HepG2 (cell line): ENCODE measurements around the gene FAM161A. TPM values are rescaled to one million over a fixed set of nuclear protein-coding genes. Genes with fewer than 3 reads are reported as not detected.

Experiments used
- ATAC-seq: fragments of 200-7000 bp; cut with Tn5 transposase; 3 replicates; pipeline ENCODE4 v1.9.1; 2020; ENCODE audit warnings: mild to moderate bottlenecking, moderate library complexity
- BruUV-seq: library from RNA; stranded (reverse); fragments of 400-500 nt; replicated peaks from 2 replicates; lab custom pipeline; 2021; lab: Mats Ljungman, UMichigan
- CTCF ChIA-PET: fragments of 300-600 bp; formaldehyde crosslinking; extraction: SDS; loops from one replicate; lab custom pipeline; 2021; ENCODE audit warnings: low total read pairs, inconsistent platforms, low intra/inter-chr PET ratio; lab: Yijun Ruan, JAX
- POLR2A ChIA-PET: fragments of 350-600 bp; sonication (Branson Sonifier 250); formaldehyde crosslinking; loops from one replicate; lab custom pipeline; 2020; ENCODE audit warnings: antibody characterized with exemption, inconsistent platforms; lab: Yijun Ruan, JAX
- DNase-seq: peaks from one replicate; pipeline ENCODE4 v3.0.0-alpha.2; 2015; ENCODE audit warnings: low spot score
- FAIRE-seq: peaks from 3 replicates; lab custom pipeline; 2011; peaks lifted over from hg19 to GRCh38; lab: Jason Lieb, UNC
- H2AFZ ChIP-seq: one replicate; pipeline ENCODE4 v1.6.1; 2011; ENCODE audit warnings: low read length, inconsistent platforms
- H3K27ac ChIP-seq: fragments of 300-600 bp; 3 replicates; pipeline ENCODE4 v1.8.0; 2011; ENCODE audit warnings: mixed run types, mild to moderate bottlenecking, mixed read lengths, low read length, inconsistent platforms; ENCODE audit not compliant: insufficient read depth; ENCODE audit errors: extremely low read length
- H3K27me3 ChIP-seq, 2 experiments: fragments of 200-600 bp in 1 of 2; 2 replicates in 1 of 2; 3 replicates in 1 of 2; pipeline versions ENCODE4 v1.6.0 to v1.8.0; 2011; ENCODE audit warnings: low read length in 2 of 2, mild to moderate bottlenecking in 2 of 2, moderate library complexity in 2 of 2, inconsistent platforms in 1 of 2; ENCODE audit not compliant: insufficient read depth in 2 of 2, control insufficient read depth in 1 of 2
- H3K36me3 ChIP-seq, 2 experiments: fragments of 200-600 bp in 1 of 2; replicated peaks in 1 of 2; 2 replicates in 1 of 2; 3 replicates in 1 of 2; pipeline versions ENCODE4 v1.5.1 to v1.8.0; 2011; ENCODE audit warnings: low read length in 2 of 2, inconsistent platforms in 1 of 2; ENCODE audit not compliant: insufficient read depth in 2 of 2, control insufficient read depth in 1 of 2
- H3K4me1 ChIP-seq: 2 replicates; pipeline ENCODE4 v1.5.1; 2012; ENCODE audit warnings: low read length, inconsistent platforms; ENCODE audit not compliant: insufficient read depth
- H3K4me2 ChIP-seq: 2 replicates; pipeline ENCODE4 v1.6.0; 2011; ENCODE audit warnings: low read depth, low read length, inconsistent platforms
- H3K4me3 ChIP-seq, 3 experiments: fragments of 200-600 bp in 1 of 3; sonication (generic), shearing (Covaris generic) in 1 of 3; replicated peaks in 1 of 3; 2 replicates each; pipeline ENCODE4 v1.5.1; 2011 to 2016; ENCODE audit warnings: low read length in 3 of 3, inconsistent platforms in 2 of 3, low read depth in 2 of 3, mild to moderate bottlenecking in 2 of 3, control low read depth in 1 of 3, mixed read lengths in 1 of 3; ENCODE audit not compliant: insufficient read depth in 1 of 3
- H3K79me2 ChIP-seq: one replicate; pipeline ENCODE4 v1.6.1; 2011; ENCODE audit warnings: low read length, inconsistent platforms; ENCODE audit not compliant: insufficient read depth
- H3K9ac ChIP-seq: 2 replicates; pipeline ENCODE4 v1.6.0; 2011; ENCODE audit warnings: mild to moderate bottlenecking, low read depth, low read length, inconsistent platforms; ENCODE audit not compliant: insufficient read depth
- H3K9me3 ChIP-seq: 2 replicates; pipeline ENCODE4 v1.5.1; 2012; ENCODE audit warnings: mild to moderate bottlenecking, low read length
- H4K20me1 ChIP-seq: 2 replicates; pipeline ENCODE4 v1.6.0; 2011; ENCODE audit warnings: inconsistent platforms, mild to moderate bottlenecking, low read length, moderate library complexity; ENCODE audit not compliant: insufficient read depth
- HNRNPLL ChIP-seq: fragments of 200-400 bp; formaldehyde crosslinking; IDR thresholded peaks from 2 replicates; pipeline ENCODE4 v1.6.1; 2017; ENCODE audit warnings: mild to moderate bottlenecking, low read depth, low read length; ENCODE audit not compliant: poor library complexity, severe bottlenecking
- NONO ChIP-seq, 2 experiments: fragments of 450-650 bp in 1 of 2; sonication (generic) in 1 of 2; formaldehyde crosslinking in 1 of 2; IDR thresholded peaks in 1 of 2; conservative IDR thresholded peaks in 1 of 2; 2 replicates each; pipeline versions ENCODE4 v1.6.1 to v1.8.0; 2017 to 2022; ENCODE audit warnings: mild to moderate bottlenecking in 1 of 2, missing genetic modification reagents in 1 of 2, moderate library complexity in 1 of 2
- POLR2AphosphoS5 ChIP-seq: IDR thresholded peaks from 2 replicates; pipeline ENCODE4 v1.6.1; 2012; ENCODE audit warnings: low read depth, low read length
- RCOR2 ChIP-seq: IDR thresholded peaks from 2 replicates; pipeline ENCODE4 v1.6.1; 2016; ENCODE audit warnings: missing biosample characterization, missing genetic modification reagents
- SAFB2 ChIP-seq: sonication (generic); formaldehyde crosslinking; IDR thresholded peaks from 2 replicates; pipeline ENCODE4 v1.5.1; 2020; ENCODE audit warnings: missing genetic modification reagents, low read depth, mild to moderate bottlenecking, borderline replicate concordance
- ZNF501 ChIP-seq: sonication (generic); formaldehyde crosslinking; IDR thresholded peaks from 2 replicates; pipeline ENCODE4 v1.5.1; 2020; ENCODE audit warnings: mild to moderate bottlenecking, moderate library complexity, missing genetic modification reagents
- ZNF790 ChIP-seq: sonication (generic); formaldehyde crosslinking; IDR thresholded peaks from 2 replicates; pipeline ENCODE4 v1.8.0; 2022; ENCODE audit warnings: missing genetic modification reagents, mild to moderate bottlenecking, borderline replicate concordance
- WGBS: methylation state at CpG from one replicate; pipeline ENCODE4 v1.1.6; 2017; ENCODE audit warnings: low lambda C conversion rate; 5-methylcytosine and 5-hydroxymethylcytosine counted together
- in situ Hi-C: cut with HindIII; loops from 2 replicates; pipeline ENCODE4 v1.10.0; 2017; ENCODE audit warnings: low pct_unique_long_range_greater_than_20kb; ENCODE audit not compliant: extremely low pct_ligation_motif_present
- intact Hi-C: fragments of 100-400 bp; cut with micrococcal nuclease; formaldehyde crosslinking; loops from one replicate; pipeline ENCODE4 v1.10.0; 2022; ENCODE audit not compliant: unreplicated experiment
- polyA plus RNA-seq, 8 experiments: library from polyadenylated mRNA; depleted of rRNA in 3 of 8; stranded (reverse) in 7 of 8; unstranded in 1 of 8; fragments of >200 nt; fragmentation: Illumina TruSeq in 4 of 8; extraction: Trizol in 4 of 8; gene quantifications; 2 replicates each; pipeline versions ENCODE4 v1.2.1 to v1.2.3, GENCODE V29; 2011 to 2016; ENCODE audit warnings: low read depth in 4 of 8, missing spikeins in 1 of 8, mixed read lengths in 1 of 8; ENCODE audit not compliant: insufficient read depth in 1 of 8
- total RNA-seq, 5 experiments: library from RNA; depleted of rRNA; stranded (reverse); fragments of >200 nt; fragmentation: Illumina TruSeq; extraction: Trizol; gene quantifications; 2 replicates each; pipeline ENCODE4 v1.2.3, GENCODE V29; 2016; ENCODE audit warnings: low read depth in 1 of 5
- TF ChIP-seq, protein P1 (sequence below): sonication (generic); formaldehyde crosslinking; IDR thresholded peaks from 2 replicates; pipeline ENCODE4 v1.5.0; 2020; ENCODE audit warnings: mild to moderate bottlenecking, missing genetic modification reagents
- TF ChIP-seq, protein P2 (sequence below): sonication (generic); formaldehyde crosslinking; IDR thresholded peaks from 2 replicates; pipeline ENCODE4 v1.8.0; 2022; ENCODE audit warnings: low read depth, missing genetic modification reagents
- TF ChIP-seq, protein P3 (sequence below): sonication (generic); formaldehyde crosslinking; IDR thresholded peaks from 2 replicates; pipeline ENCODE4 v1.4.0; 2020; ENCODE audit warnings: missing genetic modification reagents
- TF ChIP-seq, protein P4 (sequence below): sonication (generic); formaldehyde crosslinking; IDR thresholded peaks from 2 replicates; pipeline ENCODE4 v1.5.0; 2020; ENCODE audit warnings: mild to moderate bottlenecking, missing genetic modification reagents, moderate library complexity
- TF ChIP-seq, protein P5 (sequence below): sonication (generic); formaldehyde crosslinking; IDR thresholded peaks from 2 replicates; pipeline ENCODE4 v1.4.0; 2020; ENCODE audit warnings: mild to moderate bottlenecking, missing genetic modification reagents
- TF ChIP-seq, protein P6 (sequence below): sonication (generic); formaldehyde crosslinking; IDR thresholded peaks from 2 replicates; pipeline ENCODE4 v1.4.0; 2020; ENCODE audit warnings: missing genetic modification reagents; ENCODE audit errors: not compliant biosample characterization

The FAM161A gene
- total and polyA plus RNA-seq, 2 of the 13 experiments (the other 11 are each of a cell fraction or from before 2014, with no cell fraction given) = 2.7 to 3.4 TPM

DNA sequence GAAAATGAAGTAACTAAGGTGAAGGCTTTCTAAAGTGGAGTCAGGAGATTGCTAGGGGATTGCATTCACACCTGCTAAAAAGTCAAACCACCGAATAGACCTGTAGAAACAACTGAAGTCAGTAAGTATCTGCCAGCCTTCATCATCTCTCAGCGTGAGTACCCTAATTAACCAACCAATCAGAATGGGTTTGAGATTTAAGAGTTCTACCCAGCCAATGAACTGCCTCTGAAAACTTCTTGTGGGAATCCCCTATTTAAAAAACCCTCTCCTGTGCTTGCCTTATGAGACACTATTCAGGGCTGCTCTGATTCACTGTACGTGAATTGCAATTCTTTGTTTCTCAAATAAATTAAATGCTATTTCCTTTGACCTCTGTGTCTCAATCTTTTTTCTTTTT, 3.4 kb upstream of the FAM161A start (continued):
- TF ChIP-seq, protein P1, sequence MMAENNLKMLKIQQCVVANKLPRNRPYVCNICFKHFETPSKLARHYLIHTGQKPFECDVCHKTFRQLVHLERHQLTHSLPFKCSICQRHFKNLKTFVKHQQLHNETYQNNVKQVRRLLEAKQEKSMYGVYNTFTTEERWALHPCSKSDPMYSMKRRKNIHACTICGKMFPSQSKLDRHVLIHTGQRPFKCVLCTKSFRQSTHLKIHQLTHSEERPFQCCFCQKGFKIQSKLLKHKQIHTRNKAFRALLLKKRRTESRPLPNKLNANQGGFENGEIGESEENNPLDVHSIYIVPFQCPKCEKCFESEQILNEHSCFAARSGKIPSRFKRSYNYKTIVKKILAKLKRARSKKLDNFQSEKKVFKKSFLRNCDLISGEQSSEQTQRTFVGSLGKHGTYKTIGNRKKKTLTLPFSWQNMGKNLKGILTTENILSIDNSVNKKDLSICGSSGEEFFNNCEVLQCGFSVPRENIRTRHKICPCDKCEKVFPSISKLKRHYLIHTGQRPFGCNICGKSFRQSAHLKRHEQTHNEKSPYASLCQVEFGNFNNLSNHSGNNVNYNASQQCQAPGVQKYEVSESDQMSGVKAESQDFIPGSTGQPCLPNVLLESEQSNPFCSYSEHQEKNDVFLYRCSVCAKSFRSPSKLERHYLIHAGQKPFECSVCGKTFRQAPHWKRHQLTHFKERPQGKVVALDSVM = no peak
- TF ChIP-seq SAFB2 (CRISPR knock-in tag) (no peak), POLR2AphosphoS5 (no peak), ZNF501 (CRISPR knock-in tag) (no peak), ZNF790 (CRISPR knock-in tag) (no peak)
- TF ChIP-seq, protein P2, sequence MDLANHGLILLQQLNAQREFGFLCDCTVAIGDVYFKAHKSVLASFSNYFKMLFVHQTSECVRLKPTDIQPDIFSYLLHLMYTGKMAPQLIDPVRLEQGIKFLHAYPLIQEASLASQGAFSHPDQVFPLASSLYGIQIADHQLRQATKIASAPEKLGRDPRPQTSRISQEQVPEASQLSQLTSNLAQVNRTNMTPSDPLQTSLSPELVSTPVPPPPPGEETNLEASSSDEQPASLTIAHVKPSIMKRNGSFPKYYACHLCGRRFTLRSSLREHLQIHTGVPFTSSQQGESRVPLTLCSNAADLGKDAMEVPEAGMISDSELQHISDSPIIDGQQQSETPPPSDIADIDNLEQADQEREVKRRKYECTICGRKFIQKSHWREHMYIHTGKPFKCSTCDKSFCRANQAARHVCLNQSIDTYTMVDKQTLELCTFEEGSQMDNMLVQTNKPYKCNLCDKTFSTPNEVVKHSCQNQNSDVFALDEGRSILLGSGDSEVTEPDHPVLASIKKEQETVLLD (CRISPR knock-in tag) = no peak

DNA sequence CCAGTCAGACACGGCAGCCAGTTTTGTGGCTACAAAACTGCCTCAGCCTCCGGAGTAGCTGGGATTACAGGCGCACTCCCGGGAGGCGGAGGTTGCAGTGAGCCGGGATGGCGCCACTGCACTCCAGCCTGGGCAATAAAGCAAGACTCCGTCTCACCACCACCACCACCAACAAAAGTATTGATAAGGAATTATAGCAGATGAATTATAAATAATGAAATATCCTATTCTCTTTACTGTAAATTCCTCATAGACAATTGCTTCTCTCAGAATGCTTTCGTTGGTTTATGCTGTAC, 1.4 kb upstream of the FAM161A start:
- intact Hi-C loops (loop anchor here (2.0 kb wide), 1 partner anchor 34 kb away; the partner anchor contains the start of gene CCT4), in situ Hi-C loops (no loop called here)
- BruUV-seq = no TSS peak
- Histone ChIP-seq H3K4me2 (peak overlapping the region; percentile 99), H3K27me3 (no peaks in the 10 kb centered on the region; a peak in 1 of 5 replicates), H3K9ac (peak overlapping the region; percentile 68), H2AFZ (peak overlapping the region; percentile 98), H3K79me2 (no peaks in the 10 kb centered on the region), H3K27ac (peak overlapping the region; percentile 87), H3K4me1 (peaks cover 19% of the 10 kb centered on the region), H3K9me3 (no peaks in the 10 kb centered on the region), H3K36me3 (no peaks in the 10 kb centered on the region), H3K4me3 (peak overlapping the region; percentile 54 to 93 (median 82)), H4K20me1 (no peaks in the 10 kb centered on the region)
- no peak for DNase-seq
- no peak for FAIRE-seq
- peak; percentile 55 for ATAC-seq
- under 1% methylated on average over 9 of the region's 9 CpGs for WGBS
- POLR2A ChIA-PET = interaction anchor here (1.1 to 2.6 kb wide), 8 partner anchors 12 to 380 kb away, joined by 3 to 17 read pairs (median 6); partner anchors contain the start of gene XPO1
- CTCF ChIA-PET = interaction anchor here (1.1 kb wide), 1 partner anchor 17 kb away, joined by 3 read pairs; no protein-coding TSS in a partner anchor
- TF ChIP-seq, protein P3, sequence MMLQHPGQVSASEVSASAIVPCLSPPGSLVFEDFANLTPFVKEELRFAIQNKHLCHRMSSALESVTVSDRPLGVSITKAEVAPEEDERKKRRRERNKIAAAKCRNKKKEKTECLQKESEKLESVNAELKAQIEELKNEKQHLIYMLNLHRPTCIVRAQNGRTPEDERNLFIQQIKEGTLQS (CRISPR knock-in tag) = no peak
- 0 out of 2 replicates have a peak, but pooled peaks have one; percentile 1 for TF ChIP-seq RCOR2 (CRISPR knock-in tag)
- TF ChIP-seq, protein P4, sequence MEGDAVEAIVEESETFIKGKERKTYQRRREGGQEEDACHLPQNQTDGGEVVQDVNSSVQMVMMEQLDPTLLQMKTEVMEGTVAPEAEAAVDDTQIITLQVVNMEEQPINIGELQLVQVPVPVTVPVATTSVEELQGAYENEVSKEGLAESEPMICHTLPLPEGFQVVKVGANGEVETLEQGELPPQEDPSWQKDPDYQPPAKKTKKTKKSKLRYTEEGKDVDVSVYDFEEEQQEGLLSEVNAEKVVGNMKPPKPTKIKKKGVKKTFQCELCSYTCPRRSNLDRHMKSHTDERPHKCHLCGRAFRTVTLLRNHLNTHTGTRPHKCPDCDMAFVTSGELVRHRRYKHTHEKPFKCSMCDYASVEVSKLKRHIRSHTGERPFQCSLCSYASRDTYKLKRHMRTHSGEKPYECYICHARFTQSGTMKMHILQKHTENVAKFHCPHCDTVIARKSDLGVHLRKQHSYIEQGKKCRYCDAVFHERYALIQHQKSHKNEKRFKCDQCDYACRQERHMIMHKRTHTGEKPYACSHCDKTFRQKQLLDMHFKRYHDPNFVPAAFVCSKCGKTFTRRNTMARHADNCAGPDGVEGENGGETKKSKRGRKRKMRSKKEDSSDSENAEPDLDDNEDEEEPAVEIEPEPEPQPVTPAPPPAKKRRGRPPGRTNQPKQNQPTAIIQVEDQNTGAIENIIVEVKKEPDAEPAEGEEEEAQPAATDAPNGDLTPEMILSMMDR (CRISPR knock-in tag) = no peak; the same call in 1 of the 2 replicates
- TF ChIP-seq HNRNPLL = peak; percentile 39
- TF ChIP-seq, protein P5, sequence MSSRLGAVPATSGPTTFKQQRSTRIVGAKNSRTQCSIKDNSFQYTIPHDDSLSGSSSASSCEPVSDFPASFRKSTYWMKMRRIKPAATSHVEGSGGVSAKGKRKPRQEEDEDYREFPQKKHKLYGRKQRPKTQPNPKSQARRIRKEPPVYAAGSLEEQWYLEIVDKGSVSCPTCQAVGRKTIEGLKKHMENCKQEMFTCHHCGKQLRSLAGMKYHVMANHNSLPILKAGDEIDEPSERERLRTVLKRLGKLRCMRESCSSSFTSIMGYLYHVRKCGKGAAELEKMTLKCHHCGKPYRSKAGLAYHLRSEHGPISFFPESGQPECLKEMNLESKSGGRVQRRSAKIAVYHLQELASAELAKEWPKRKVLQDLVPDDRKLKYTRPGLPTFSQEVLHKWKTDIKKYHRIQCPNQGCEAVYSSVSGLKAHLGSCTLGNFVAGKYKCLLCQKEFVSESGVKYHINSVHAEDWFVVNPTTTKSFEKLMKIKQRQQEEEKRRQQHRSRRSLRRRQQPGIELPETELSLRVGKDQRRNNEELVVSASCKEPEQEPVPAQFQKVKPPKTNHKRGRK (CRISPR knock-in tag) = 0 out of 2 replicates have a peak, but pooled peaks have one; percentile 21
- no peak for TF ChIP-seq NONO (IDR thresholded peaks at IDR 0.05)
- 0 out of 2 replicates have a peak, but pooled peaks have one; percentile 13 for TF ChIP-seq NONO (CRISPR knock-in tag; conservative IDR thresholded peaks at IDR 0.05)
- TF ChIP-seq, protein P6, sequence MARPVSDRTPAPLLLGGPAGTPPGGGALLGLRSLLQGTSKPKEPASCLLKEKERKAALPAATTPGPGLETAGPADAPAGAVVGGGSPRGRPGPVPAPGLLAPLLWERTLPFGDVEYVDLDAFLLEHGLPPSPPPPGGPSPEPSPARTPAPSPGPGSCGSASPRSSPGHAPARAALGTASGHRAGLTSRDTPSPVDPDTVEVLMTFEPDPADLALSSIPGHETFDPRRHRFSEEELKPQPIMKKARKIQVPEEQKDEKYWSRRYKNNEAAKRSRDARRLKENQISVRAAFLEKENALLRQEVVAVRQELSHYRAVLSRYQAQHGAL = no peak
